NT2/D1 (cell line): ENCODE results near the gene CALD1.

ENCODE experiments used
- SUZ12 ChIP-seq: IDR thresholded peaks from 2 replicates; pipeline ENCODE4 v1.6.1; 2011; ENCODE audit not compliant: insufficient read length, insufficient read depth; ENCODE audit errors: extremely low read depth
- ZNF274 ChIP-seq: IDR thresholded peaks from 2 replicates; pipeline ENCODE4 v1.6.1; 2011; ENCODE audit warnings: mild to moderate bottlenecking, low read depth, low read length

DNA sequence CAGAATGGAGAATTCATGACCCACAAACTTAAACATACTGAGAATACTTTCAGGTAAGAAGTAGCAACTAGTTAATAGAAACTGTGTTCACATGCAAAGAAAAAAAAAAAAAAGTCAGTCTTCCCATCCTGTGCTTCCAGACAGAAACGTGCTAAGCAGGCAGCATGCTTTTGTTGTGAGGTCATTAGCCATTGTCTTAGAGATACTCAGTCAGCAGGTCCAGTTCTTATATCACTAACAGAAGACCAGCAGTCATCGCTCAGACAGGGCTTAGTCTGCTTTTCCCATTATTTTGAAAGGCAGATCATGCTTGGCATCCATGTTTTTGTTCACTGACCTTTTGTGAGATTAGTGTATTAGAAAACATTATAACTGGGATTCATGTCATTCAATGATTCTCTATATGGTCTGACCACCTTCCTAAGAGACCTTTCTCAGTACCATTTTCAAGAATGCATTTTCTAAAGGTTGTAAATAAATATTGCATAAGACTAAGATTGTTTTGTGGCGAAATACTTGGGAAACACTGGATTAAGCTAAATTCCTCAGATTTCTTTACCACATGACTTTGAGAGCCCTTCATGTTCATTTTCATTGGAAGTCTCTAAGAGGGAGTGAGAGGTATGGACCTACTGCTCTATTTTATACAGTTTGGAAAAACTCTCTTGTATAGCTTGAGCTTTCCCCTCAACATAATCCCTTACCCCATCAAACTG is 161.9 kb downstream of the CALD1 start:
- TF ChIP-seq ZNF274 (no peak), SUZ12 (no peak)
